ENCODE results near the gene CCDC106.

Gene CCDC106

DNA sequence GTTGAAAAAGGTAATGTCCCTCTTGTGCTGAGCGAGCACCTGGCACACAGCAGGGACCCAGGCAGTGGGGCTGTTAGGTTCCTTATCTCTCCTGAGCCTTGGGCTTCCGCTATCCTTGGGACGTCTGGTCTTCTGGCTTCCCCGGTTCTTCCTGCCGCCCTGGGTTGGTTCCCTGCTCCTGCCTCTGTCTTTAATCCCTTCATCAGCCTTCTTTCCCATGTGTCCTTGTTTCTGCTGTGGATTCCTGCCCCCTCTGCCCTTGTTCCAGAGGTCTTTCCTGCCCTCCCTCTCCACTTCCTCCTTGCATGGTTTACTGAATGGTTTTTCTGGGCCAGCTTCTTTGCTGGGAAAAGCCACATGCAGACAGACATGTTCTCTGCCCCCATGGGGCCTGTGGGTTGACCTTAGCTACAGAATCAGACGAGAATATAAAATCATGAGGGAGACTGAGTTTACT, 29.6 kb downstream of the CCDC106 start:
- no peak for DNase-seq (ENCODE audit: low read depth)
- no peak for TF ChIP-seq CTCF (IDR thresholded peaks at IDR 0.05; ENCODE audit: low read length, missing control alignments)

DNA sequence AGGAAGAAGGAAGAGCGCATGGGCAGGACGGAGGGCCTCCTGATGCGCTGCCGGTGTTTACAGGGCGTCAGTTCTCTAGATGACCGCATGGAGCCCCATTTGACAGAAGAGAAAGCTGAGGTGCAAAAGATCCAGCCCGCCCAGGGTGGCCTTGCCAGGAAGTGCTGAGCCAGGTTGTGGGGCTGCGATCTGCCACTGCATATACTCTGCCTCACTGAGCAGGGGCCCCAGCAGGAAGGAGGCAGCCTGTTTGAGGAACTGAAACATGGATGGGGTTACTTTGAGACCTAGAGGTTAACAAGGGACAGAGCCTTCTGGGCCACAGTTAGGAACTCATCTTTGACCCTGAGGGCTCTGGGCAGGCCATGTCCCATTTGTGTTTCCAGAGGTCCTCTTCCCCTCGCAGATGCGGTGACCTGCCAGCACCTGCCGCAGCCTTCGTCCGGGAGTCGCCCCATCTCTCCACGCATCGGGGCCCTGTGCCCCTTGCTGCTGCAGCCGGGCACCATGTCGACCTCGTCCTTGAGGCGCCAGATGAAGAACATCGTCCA, 30.2 kb downstream of the CCDC106 start:
- no peak for DNase-seq (ENCODE audit: low read depth)
- TF ChIP-seq CTCF (IDR thresholded peaks at IDR 0.05; ENCODE audit: low read length, missing control alignments), result no peak
- no peak overlapping the region for H3K4me3 ChIP-seq (replicated peaks; ENCODE audit: low read depth, low read length)

More for the DNA sequence above, 29.6 kb downstream of the CCDC106 start:
- H3K4me3 ChIP-seq (replicated peaks; ENCODE audit: low read depth, low read length), result no peak overlapping the region

DNA sequence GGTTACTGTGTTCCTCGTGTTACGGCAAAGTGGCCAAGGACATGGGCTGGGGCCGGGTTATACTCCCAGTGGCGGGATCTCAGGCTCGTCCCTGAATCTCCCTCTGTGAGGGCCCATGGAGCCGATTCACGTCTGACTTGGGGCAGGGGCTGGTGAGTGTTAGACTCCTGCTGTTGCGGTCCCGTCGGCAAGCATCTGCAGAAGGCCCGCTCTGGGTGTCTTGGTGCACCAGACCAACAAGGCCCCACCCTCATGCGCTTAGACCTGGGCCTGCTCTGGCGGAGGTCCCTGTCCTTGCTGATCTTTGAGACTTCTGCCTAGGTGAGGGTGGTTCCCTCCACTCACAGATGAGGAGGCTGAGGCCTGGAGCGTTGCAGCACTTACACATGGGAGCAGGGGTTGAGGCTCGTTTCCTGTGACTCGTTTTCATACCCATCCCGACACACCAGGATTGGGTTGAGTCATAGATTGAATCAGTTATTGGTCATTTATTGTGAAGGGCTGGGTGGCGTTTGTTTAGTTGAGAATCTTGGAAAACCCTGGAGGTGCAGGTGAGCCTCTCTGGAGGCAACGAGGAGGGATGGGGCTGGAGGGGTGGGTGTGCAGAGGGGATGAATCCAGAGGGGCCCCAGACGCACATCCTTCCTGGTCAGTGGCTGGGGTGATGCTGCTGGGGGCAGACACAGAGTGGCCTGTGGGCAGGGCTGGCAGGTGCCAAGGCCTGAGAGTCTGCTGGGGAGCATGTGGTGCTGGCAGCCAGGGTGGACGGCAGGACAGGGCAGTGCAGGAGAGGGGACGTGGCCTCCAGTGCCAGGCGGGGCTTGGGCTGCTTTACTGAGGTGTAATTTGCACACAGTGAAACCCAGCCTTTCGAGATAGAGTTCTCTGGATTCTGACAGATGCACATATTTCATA, 31.6 kb downstream of the CCDC106 start:
- TF ChIP-seq CTCF (IDR thresholded peaks at IDR 0.05; ENCODE audit: low read length, missing control alignments), result no peak
- no peak for DNase-seq (ENCODE audit: low read depth)
- H3K4me3 ChIP-seq (replicated peaks; ENCODE audit: low read depth, low read length), result no peak overlapping the region

DNA sequence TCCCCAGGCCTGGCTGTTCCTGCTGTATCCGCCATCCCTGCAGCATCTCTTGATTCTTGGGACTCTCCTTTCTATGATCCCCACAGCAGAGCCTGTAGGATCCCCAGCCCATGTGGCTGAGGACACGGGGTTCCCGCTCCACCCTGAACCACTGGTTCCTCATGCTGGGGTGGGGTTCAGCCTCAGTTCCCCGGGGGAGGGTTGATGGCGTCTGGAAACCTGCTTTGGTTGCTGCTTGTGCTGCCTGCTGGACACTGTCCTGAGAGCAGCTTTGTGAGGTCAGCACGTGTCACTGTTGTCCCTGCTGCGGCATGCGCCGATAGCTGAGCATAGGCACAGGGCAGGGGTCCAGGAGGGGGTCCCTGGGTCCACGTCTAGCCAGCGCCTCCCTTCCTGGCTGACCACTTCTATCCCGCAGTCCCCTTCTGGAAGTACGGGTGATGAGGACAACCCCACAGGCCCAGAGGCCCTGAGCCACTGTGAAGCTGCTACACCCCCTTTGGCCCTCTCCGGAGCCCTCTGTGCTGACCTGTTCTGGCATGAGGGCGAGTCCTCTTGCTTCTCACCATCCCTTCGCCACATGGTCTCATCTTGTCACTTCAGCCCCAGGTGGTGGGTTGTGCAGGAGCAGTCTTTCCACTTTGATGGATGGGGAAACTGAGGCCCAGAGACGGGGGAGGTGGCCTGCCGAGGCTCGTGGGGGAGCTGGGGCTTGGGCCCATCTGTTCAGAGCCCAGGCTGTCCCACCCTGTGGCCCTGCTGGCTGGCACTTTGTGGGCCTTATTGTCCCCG, 32.5 kb downstream of the CCDC106 start:
- no peak overlapping the region for H3K4me3 ChIP-seq (replicated peaks; ENCODE audit: low read depth, low read length)
- no peak for DNase-seq (ENCODE audit: low read depth)
- TF ChIP-seq CTCF (IDR thresholded peaks at IDR 0.05; ENCODE audit: low read length, missing control alignments), result no peak

GRCh38 chr19:55681131-55682092, 33.4 kb downstream of the CCDC106 start:
- no peak for TF ChIP-seq CTCF (IDR thresholded peaks at IDR 0.05; ENCODE audit: low read length, missing control alignments)
- no peak overlapping the region for H3K4me3 ChIP-seq (replicated peaks; ENCODE audit: low read depth, low read length)
- DNase-seq (ENCODE audit: low read depth), result no peak

Measured in fibroblast of pulmonary artery (primary cell).